Measurements from ENCODE around the gene ATP5IF1.

- TF ChIP-seq POLR2A (IDR thresholded peaks at IDR 0.05; ENCODE audit: low read length): no peak
- no peak for TF ChIP-seq GATA1 (IDR thresholded peaks at IDR 0.05; ENCODE audit: low read depth, low read length)
Observed at GRCh38 chr1:28256197-28256827, 20.4 kb downstream of the ATP5IF1 start.
